Sigmoid colon (tissue), 7 donors: ENCODE data around the gene SLC2A4. TPM values are rescaled to one million over a fixed set of nuclear protein-coding genes. Genes with fewer than 3 reads are reported as not detected.

Experiments
- DNase-seq: peaks from one replicate; pipeline ENCODE4 v3.0.0-alpha.2; 2019
- H3K27ac ChIP-seq, 4 donors: fragments of 200-600 bp; sonication (generic); one replicate each; pipeline ENCODE4 v1.5.1; 2016 to 2019; ENCODE audit warnings: mild to moderate bottlenecking in 1 of 4
- H3K27me3 ChIP-seq, 3 donors: fragments of 200-600 bp; sonication (generic); one replicate each; pipeline ENCODE4 v1.5.1; 2019; ENCODE audit warnings: mild to moderate bottlenecking in 1 of 3
- H3K36me3 ChIP-seq, 4 donors: fragments of 200-600 bp; sonication (generic); one replicate each; pipeline ENCODE4 v1.5.1; 2016 to 2019
- H3K4me1 ChIP-seq, 4 donors: fragments of 200-600 bp; sonication (generic); one replicate each; pipeline ENCODE4 v1.5.1; 2017 to 2019
- H3K4me3 ChIP-seq, 4 donors: fragments of 200-600 bp; sonication (generic); one replicate each; pipeline ENCODE4 v1.5.1; 2017 to 2019; ENCODE audit warnings: mild to moderate bottlenecking in 2 of 4, moderate library complexity in 1 of 4
- H3K9me3 ChIP-seq, 4 donors: fragments of 200-600 bp in 3 of 4; sonication (generic) in 3 of 4; one replicate each; pipeline versions ENCODE4 v1.5.1 to v1.6.1; 2013 to 2019
- EP300 ChIP-seq, 4 donors: sonication (generic); formaldehyde crosslinking; IDR thresholded peaks; one replicate each; pipeline ENCODE4 v1.6.1; 2017; ENCODE audit warnings: antibody characterized with exemption in 4 of 4
- POLR2A ChIP-seq, 2 donors: fragments of 450-650 bp; IDR thresholded peaks; one replicate each; pipeline ENCODE4 v1.6.1; 2016; ENCODE audit warnings: antibody characterized with exemption in 2 of 2, mild to moderate bottlenecking in 2 of 2, moderate library complexity in 2 of 2
- POLR2AphosphoS5 ChIP-seq, 4 donors: sonication (generic); formaldehyde crosslinking; IDR thresholded peaks; one replicate each; pipeline ENCODE4 v1.6.1; 2017; ENCODE audit warnings: antibody characterized with exemption in 4 of 4
- WGBS, 2 donors: extraction: QIAGEN DNeasy Blood & Tissue Kit; methylation state at CpG; one replicate each; pipeline ENCODE4 v1.1.7; 2013; 5-methylcytosine and 5-hydroxymethylcytosine counted together
- intact Hi-C: fragments of 100-400 bp; cut with DNase I; formaldehyde crosslinking; loops from one replicate; pipeline ENCODE4 v1.15.1; 2023
- polyA plus RNA-seq, 3 donors: library from polyadenylated mRNA; stranded (reverse); fragments of 200-250 nt; gene quantifications; one replicate each; pipeline ENCODE4 v1.2.3, GENCODE V29; 2013
- total RNA-seq, 4 donors: library from RNA; depleted of rRNA; stranded (reverse); fragments of >200 nt; gene quantifications; one replicate each; pipeline ENCODE4 v1.1.0, GENCODE V29; 2016
- TF ChIP-seq, protein P1 (sequence below), 4 experiments: fragments of 450-650 bp in 3 of 4; fragments of 200-600 bp in 1 of 4; IDR thresholded peaks; one replicate each; pipeline ENCODE4 v1.5.1; 2016 to 2019; ENCODE audit warnings: antibody characterized with exemption in 4 of 4, mild to moderate bottlenecking in 3 of 4, moderate library complexity in 2 of 4
- donor health status: healthy with polysubstance abuse.
- donor health status: Bipolar disorder and iron deficiency.
- donor health status: healthy.

Gene SLC2A4
- total and polyA plus RNA-seq, 7 donors, result 0.60 to 127 (median 72.9) TPM

DNA sequence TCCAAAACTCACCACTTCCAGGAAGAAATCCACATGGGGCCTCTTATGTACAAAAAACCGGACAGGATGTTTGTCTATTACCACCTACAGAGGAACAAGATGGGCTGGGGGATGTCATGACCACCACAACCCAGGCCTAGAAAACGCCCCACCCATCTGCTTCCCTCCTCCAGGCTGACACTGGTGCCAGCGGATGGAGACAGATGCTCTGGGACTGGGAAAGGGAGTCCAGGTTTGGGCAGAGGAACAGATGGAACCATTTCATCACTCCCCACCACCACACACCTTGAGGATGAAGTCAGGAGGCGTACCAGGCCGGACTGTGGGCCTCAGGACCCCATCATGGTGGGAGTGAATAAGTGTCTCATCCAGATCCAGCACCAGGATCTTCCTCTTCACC, 34.7 kb upstream of the SLC2A4 start:
- Histone ChIP-seq H3K27me3 (no peaks in the 10 kb centered on the region), H3K27ac (no peak overlapping the region), H3K4me1 (peaks cover 0 to 39% (median 36%) of the 10 kb centered on the region in 4 donors), H3K36me3 (peaks cover 15 to 35% (median 25%) of the 10 kb centered on the region in 4 donors), H3K4me3 (no peak overlapping the region), H3K9me3 (no peaks in the 10 kb centered on the region)
- intact Hi-C loops, result no loop called here
- TF ChIP-seq POLR2A (IDR thresholded peaks at IDR 0.05) (no peak), POLR2AphosphoS5 (IDR thresholded peaks at IDR 0.05) (no peak), EP300 (IDR thresholded peaks at IDR 0.05) (no peak)
- TF ChIP-seq, protein P1, sequence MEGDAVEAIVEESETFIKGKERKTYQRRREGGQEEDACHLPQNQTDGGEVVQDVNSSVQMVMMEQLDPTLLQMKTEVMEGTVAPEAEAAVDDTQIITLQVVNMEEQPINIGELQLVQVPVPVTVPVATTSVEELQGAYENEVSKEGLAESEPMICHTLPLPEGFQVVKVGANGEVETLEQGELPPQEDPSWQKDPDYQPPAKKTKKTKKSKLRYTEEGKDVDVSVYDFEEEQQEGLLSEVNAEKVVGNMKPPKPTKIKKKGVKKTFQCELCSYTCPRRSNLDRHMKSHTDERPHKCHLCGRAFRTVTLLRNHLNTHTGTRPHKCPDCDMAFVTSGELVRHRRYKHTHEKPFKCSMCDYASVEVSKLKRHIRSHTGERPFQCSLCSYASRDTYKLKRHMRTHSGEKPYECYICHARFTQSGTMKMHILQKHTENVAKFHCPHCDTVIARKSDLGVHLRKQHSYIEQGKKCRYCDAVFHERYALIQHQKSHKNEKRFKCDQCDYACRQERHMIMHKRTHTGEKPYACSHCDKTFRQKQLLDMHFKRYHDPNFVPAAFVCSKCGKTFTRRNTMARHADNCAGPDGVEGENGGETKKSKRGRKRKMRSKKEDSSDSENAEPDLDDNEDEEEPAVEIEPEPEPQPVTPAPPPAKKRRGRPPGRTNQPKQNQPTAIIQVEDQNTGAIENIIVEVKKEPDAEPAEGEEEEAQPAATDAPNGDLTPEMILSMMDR (IDR thresholded peaks at IDR 0.05), result no peak
- DNase-seq, result no peak
- WGBS, 2 donors, result 91 to 94% methylated on average over 5 of the region's 5 CpGs

DNA sequence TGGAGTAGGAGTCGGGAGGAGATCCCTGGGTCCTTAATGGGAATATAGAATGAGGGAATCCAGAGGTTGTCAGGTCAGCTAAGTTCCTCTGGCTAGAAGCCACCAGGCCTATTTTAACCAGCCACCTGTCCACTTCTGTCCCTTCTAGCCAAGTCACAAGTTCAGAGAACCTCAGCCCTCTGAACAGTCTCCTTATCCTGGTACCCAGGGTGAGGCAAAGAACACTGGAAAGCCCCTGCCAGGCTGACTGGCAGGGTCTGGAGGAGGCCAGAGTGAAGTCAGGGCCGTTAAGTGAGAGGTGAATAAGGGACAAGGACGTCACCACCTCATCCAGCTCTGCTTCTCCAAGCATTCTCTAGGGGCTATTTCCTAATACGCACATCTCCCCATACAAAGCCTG, 32.7 kb upstream of the SLC2A4 start:
- DNase-seq, result no peak
- peaks cover 0 to 43% (median 38%) of the 10 kb centered on the region in 4 donors for H3K4me1 ChIP-seq
- no peak overlapping the region for H3K4me3 ChIP-seq
- peaks cover 15 to 32% (median 25%) of the 10 kb centered on the region in 4 donors for H3K36me3 ChIP-seq
- H3K9me3 ChIP-seq, result no peaks in the 10 kb centered on the region
- TF ChIP-seq, protein P1 (IDR thresholded peaks at IDR 0.05), result no peak
- no peak for TF ChIP-seq POLR2A (IDR thresholded peaks at IDR 0.05)
- no peak for TF ChIP-seq EP300 (IDR thresholded peaks at IDR 0.05)
- TF ChIP-seq POLR2AphosphoS5 (IDR thresholded peaks at IDR 0.05), result no peak
- no peak overlapping the region for H3K27ac ChIP-seq
- H3K27me3 ChIP-seq, result no peaks in the 10 kb centered on the region
- intact Hi-C loops, result no loop called here
- 69 to 80% methylated on average over 4 of the region's 4 CpGs for WGBS, 2 donors

DNA sequence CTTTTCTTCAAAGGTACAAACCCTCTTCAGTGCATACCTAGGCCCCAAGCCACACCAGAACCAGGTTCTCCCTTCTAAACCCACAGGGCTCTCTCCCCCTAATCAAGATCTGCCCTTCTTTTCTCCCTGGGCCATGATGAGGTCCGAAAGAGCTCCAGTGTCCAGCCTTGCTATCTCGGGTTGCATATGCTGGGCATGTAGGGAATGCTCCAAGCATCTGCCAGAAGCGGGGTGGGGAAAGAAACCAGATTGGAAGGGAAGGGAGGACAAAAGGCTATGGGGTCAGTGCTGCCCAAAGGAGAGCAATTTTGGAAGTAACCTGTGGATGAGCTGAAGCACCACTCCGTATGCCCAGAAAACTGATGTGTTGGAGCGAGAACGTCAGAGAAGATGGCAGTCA, 32.3 kb upstream of the SLC2A4 start:
- H3K4me3 ChIP-seq, result no peak overlapping the region
- TF ChIP-seq, protein P1 (IDR thresholded peaks at IDR 0.05), result no peak
- no peak for TF ChIP-seq EP300 (IDR thresholded peaks at IDR 0.05)
- no peak for TF ChIP-seq POLR2A (IDR thresholded peaks at IDR 0.05)
- TF ChIP-seq POLR2AphosphoS5 (IDR thresholded peaks at IDR 0.05), result no peak
- intact Hi-C loops, result no loop called here

DNA sequence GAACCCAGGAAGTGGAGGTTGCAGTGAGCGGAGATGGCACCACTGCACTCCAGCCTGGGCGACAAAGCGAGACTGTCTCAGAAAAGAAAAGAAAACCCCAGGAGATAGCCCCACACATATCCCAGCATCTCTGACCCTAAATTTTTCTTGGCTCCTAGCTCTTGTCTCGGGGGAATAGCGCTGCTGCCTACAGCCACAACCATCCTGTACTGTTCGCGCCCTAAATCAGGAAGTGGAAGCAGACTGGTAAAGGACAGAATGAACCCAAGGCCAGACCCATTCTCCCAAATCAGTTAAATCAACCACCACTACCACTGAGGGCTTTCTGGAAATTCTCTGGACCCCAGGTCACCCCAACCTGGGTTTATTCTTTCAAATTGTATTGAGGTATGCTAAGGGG, 31.7 kb upstream of the SLC2A4 start:
- intact Hi-C loops, result loop anchor here (2.0 to 10.0 kb wide), 2 partner anchors 47 to 315 kb away; partner anchors contain the start of gene SENP3
- Histone ChIP-seq H3K4me1 (peaks cover 0 to 43% (median 35%) of the 10 kb centered on the region in 4 donors), H3K27ac (peak overlapping the region in 3 of 4 donors; percentile 97 to 99 (median 98)), H3K36me3 (peaks cover 14 to 30% (median 23%) of the 10 kb centered on the region in 4 donors), H3K27me3 (no peaks in the 10 kb centered on the region), H3K4me3 (peak overlapping the region; percentile 79 to 99 (median 88)), H3K9me3 (no peaks in the 10 kb centered on the region)
- TF ChIP-seq EP300 (IDR thresholded peaks at IDR 0.05), result no peak
- no peak for TF ChIP-seq POLR2A (IDR thresholded peaks at IDR 0.05)
- TF ChIP-seq, protein P1 (IDR thresholded peaks at IDR 0.05), result no peak
- TF ChIP-seq POLR2AphosphoS5 (IDR thresholded peaks at IDR 0.05), result no peak
- WGBS, 2 donors, result 75 to 80% methylated on average over 7 of the region's 7 CpGs
- DNase-seq, result no peak

More for the DNA sequence above, 32.3 kb upstream of the SLC2A4 start:
- H3K27me3 ChIP-seq, result no peaks in the 10 kb centered on the region
- 90% methylated on average over 6 of the region's 6 CpGs for WGBS, 2 donors
- no peak overlapping the region for H3K27ac ChIP-seq
- H3K36me3 ChIP-seq, result peaks cover 15 to 30% (median 21%) of the 10 kb centered on the region in 4 donors
- DNase-seq, result no peak
- H3K4me1 ChIP-seq, result peaks cover 0 to 43% (median 35%) of the 10 kb centered on the region in 4 donors
- no peaks in the 10 kb centered on the region for H3K9me3 ChIP-seq
